ENCODE measurements around the gene GNS. TPM values are rescaled to one million over a fixed set of nuclear protein-coding genes. Genes with fewer than 3 reads are reported as not detected.
A peak's percentile ranks its signal among the peaks of the same experiment; 100 is the strongest.

GNS gene
- total RNA-seq, 1 donor from 2014 or later, result 135 TPM

- H3K4me3 Mint-ChIP-seq (ENCODE audit: unreplicated experiment), result no peak overlapping the region
- TF ChIP-seq CTCF (IDR thresholded peaks at IDR 0.05), result no peak
- H3K27me3 Mint-ChIP-seq (ENCODE audit: low read depth), result no peaks in the 10 kb centered on the region
- no peaks in the 10 kb centered on the region for H3K9me3 Mint-ChIP-seq (ENCODE audit: low read depth)
- H3K27ac Mint-ChIP-seq (ENCODE audit: unreplicated experiment), result peak overlapping the region; percentile 87
- H3K4me1 Mint-ChIP-seq (ENCODE audit: low read depth), result peaks cover 86% of the 10 kb centered on the region
- DNase-seq (ENCODE audit: low spot score), result no peak
- no peaks in the 10 kb centered on the region for H3K36me3 Mint-ChIP-seq (ENCODE audit: low read depth)
These were observed 80.4 kb downstream of the GNS start for GRCh38 chr12:64678835-64679234.

GRCh38 chr12:64678248-64678647, 81.0 kb downstream of the GNS start:
- Mint-ChIP-seq H3K27ac (ENCODE audit: unreplicated experiment) (peak overlapping the region; percentile 27), H3K4me3 (ENCODE audit: unreplicated experiment) (no peak overlapping the region), H3K9me3 (ENCODE audit: low read depth) (no peaks in the 10 kb centered on the region), H3K36me3 (ENCODE audit: low read depth) (no peaks in the 10 kb centered on the region), H3K4me1 (ENCODE audit: low read depth) (peaks cover 86% of the 10 kb centered on the region), H3K27me3 (ENCODE audit: low read depth) (no peaks in the 10 kb centered on the region)
- TF ChIP-seq CTCF (IDR thresholded peaks at IDR 0.05), result peak; percentile 17
- no peak for DNase-seq (ENCODE audit: low spot score)

DNA sequence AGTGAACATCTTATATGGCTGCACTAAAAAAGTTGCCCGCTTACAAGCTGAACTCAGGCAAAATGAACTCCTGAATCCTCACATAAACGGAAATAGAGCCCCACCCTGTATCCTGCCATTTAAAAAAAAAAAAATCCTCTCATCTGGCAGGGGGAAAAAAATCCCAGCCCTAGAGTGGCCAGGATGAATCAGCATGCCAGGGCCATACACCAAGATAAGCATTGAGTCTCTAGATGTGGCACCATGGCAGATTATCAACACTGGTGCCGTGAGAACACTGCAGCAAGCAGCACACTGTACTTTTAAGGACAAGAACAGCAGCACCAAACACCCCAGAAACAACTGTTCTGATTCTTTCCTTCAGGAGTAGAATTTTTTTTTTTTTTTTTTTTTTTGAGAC, 83.4 kb downstream of the GNS start:
- Mint-ChIP-seq H3K9me3 (ENCODE audit: low read depth) (no peaks in the 10 kb centered on the region), H3K36me3 (ENCODE audit: low read depth) (no peaks in the 10 kb centered on the region), H3K27ac (ENCODE audit: unreplicated experiment) (peak overlapping the region; percentile 90), H3K27me3 (ENCODE audit: low read depth) (no peaks in the 10 kb centered on the region), H3K4me3 (ENCODE audit: unreplicated experiment) (peak overlapping the region; percentile 25), H3K4me1 (ENCODE audit: low read depth) (peaks cover 86% of the 10 kb centered on the region)
- TF ChIP-seq CTCF (IDR thresholded peaks at IDR 0.05), result no peak
- no peak for DNase-seq (ENCODE audit: low spot score)

GRCh38 chr12:64674367-64674922, 84.8 kb downstream of the GNS start:
- Mint-ChIP-seq H3K36me3 (ENCODE audit: low read depth) (no peaks in the 10 kb centered on the region), H3K27ac (ENCODE audit: unreplicated experiment) (peak overlapping the region; percentile 67), H3K4me3 (ENCODE audit: unreplicated experiment) (no peak overlapping the region), H3K4me1 (ENCODE audit: low read depth) (peaks cover 86% of the 10 kb centered on the region), H3K9me3 (ENCODE audit: low read depth) (no peaks in the 10 kb centered on the region), H3K27me3 (ENCODE audit: low read depth) (no peaks in the 10 kb centered on the region)
- TF ChIP-seq CTCF (IDR thresholded peaks at IDR 0.05), result no peak
- DNase-seq (ENCODE audit: low spot score), result no peak

DNA sequence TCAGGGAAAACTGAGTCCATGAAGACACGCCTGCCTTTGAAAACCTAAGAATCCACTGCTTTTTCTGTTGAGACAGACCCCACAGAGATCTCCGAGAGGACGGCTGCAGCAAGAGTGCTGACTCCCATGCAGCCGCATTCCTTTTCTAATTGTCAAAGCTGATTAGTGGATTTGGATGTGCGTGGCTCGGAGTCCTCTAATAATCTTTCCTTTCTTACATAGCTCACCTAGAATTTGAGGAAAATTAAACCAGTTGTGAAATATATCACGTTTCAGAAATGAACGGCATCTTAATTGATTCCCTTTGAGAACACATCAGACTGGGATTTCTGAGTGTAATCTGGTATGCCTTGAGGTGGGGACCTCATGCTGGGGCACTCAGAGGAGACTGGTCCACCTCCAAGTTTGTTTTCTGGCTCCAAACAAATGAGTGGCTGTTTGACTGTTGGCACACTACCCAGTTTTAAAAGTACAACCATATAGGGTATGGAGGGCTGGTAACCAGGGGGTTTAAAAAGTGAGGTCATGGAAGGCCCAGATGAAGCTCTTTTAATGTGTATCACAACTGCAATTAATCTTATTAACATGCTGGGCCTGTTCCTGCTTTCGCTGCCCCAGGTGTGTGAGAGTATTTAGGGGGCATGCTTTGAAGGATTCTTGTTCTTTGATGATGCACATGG, 85.6 kb downstream of the GNS start:
- peak overlapping the region; percentile 67 for H3K27ac Mint-ChIP-seq (ENCODE audit: unreplicated experiment)
- H3K36me3 Mint-ChIP-seq (ENCODE audit: low read depth), result no peaks in the 10 kb centered on the region
- DNase-seq (ENCODE audit: low spot score), result no peak
- no peaks in the 10 kb centered on the region for H3K9me3 Mint-ChIP-seq (ENCODE audit: low read depth)
- no peak overlapping the region for H3K4me3 Mint-ChIP-seq (ENCODE audit: unreplicated experiment)
- TF ChIP-seq CTCF (IDR thresholded peaks at IDR 0.05), result no peak
- H3K4me1 Mint-ChIP-seq (ENCODE audit: low read depth), result peaks cover 88% of the 10 kb centered on the region
- H3K27me3 Mint-ChIP-seq (ENCODE audit: low read depth), result no peaks in the 10 kb centered on the region

All from chondrocyte (in vitro differentiated cells).